HUES6 (cell line): Measurements from ENCODE around the gene SLC5A8.

Source experiments
- H3K27ac ChIP-seq: 2 replicates; pipeline ENCODE4 v1.7.0; 2013; ENCODE audit warnings: low read depth, mild to moderate bottlenecking, low read length, inconsistent platforms
- H3K27me3 ChIP-seq: 2 replicates; pipeline ENCODE4 v1.6.1; 2013; ENCODE audit warnings: low read length; ENCODE audit not compliant: control insufficient read depth, insufficient read depth
- H3K36me3 ChIP-seq: 2 replicates; pipeline ENCODE4 v1.6.1; 2013; ENCODE audit warnings: low read length; ENCODE audit not compliant: control insufficient read depth, insufficient read depth
- H3K4me1 ChIP-seq: 2 replicates; pipeline ENCODE4 v1.6.1; 2013; ENCODE audit warnings: low read length; ENCODE audit not compliant: control insufficient read depth, insufficient read depth
- H3K4me3 ChIP-seq: 2 replicates; pipeline ENCODE4 v1.5.1; 2013; ENCODE audit warnings: low read depth, low read length
- H3K9ac ChIP-seq: one replicate; pipeline ENCODE4 v1.6.1; 2013; ENCODE audit warnings: mild to moderate bottlenecking, low read length
- H3K9me3 ChIP-seq: 2 replicates; pipeline ENCODE4 v1.6.1; 2013; ENCODE audit warnings: low read depth, low read length; ENCODE audit not compliant: control insufficient read depth, insufficient read depth

Gene SLC5A8

DNA sequence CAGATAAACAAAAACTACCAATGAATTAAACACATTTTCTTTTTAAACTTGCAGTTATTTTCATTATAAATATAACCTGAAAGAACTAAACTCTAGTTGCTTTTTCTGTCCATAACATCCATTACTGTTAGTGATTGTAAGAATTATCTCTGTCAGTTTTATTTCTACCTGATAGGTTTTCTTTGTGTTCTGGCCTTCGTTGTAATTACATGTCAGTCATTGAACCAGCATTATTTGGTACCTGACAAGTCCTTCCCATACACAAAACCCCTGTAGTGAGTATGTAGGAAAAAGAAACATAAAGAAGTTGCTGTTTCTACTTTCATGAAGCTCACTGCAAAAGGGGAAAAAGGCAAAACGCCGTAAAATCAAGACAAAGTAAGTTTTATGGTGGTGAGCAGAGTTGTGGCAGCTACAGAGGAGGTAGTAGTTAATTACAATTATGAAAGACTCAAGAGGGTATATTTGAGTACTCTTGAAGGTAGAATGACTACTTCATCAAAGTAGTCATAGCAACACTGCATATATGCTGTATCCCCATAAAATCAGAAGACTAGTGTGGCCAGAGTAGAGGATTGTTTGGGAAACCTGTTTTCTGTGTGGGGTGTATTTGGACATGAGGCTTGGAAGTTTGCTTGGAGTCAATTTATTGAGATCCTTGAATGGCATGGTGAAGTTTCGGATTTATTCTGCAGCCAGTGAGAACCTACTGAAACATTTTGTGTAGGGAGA is 102.8 kb downstream of the SLC5A8 start:
- Histone ChIP-seq H3K36me3 (no peaks in the 10 kb centered on the region), H3K9me3 (no peaks in the 10 kb centered on the region), H3K4me3 (no peak overlapping the region), H3K4me1 (no peaks in the 10 kb centered on the region), H3K27me3 (no peaks in the 10 kb centered on the region), H3K9ac (no peak overlapping the region), H3K27ac (no peak overlapping the region)
